GM19328 (cell line): ENCODE results near the gene LIN9.

Experiments
- ATAC-seq: cut with Tn5 transposase; IDR thresholded peaks from one replicate; pipeline ENCODE4 v1.9.1; 2021; ENCODE audit warnings: mild to moderate bottlenecking, moderate library complexity; ENCODE audit not compliant: unreplicated experiment

LIN9 gene

DNA sequence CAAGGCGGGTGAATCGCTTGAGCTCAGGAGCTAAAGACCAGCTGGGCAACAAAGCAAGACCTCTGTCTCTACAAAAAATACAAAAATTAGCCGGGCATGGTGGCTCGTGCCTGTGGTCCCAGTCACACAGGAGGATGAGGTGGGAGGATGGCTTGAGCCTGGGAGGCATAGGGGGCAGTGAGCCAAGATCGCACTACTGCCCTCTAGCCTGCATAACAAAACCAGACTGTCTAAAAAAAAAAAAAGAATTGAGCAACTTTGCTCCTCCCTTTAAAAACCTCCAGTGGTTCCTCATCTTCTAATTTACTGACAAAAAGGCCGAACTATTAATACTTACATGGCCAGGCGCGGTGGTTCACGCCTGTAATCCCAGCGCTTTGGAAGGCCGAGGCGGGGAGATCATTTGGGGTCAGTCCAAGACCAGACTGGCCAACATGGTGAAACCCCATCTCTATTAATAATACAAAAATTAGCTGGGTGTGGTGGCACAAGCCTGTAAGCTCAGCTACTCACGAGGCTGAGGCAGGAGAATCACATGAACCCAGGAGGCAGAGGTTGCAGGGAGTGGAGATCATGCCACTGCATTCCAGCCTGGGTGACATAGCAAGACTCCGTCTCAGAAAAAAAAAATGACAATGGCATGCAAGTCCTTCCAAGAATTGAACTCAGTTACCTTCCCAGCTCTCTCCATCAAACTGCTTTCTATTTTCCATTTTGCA, 126.8 kb downstream of the LIN9 start:
- ATAC-seq = no peak
